ENCODE measurements around the gene AKAIN1.

DNA sequence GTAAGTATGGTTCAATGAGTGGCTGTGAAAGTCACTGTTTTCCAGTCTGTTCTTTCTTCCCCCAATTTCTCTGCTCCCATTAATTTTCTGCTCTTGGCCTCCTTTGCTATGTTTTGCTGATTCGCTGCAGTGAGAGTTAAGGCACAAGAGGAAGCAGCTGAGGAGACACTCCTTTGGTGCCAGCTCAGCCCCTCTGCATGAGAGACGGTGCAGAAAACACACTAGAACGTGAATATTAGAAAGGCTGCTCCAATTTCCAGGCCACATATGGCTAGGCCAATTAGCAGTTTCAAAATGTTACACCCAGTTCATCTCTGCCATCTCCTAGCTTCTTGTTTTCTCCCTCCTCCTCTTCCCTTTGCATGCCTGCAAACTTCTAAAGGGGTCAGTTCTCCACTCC is 38.9 kb downstream of the AKAIN1 start:
- TF ChIP-seq TCF7L2 (IDR thresholded peaks at IDR 0.05; ENCODE audit: borderline replicate concordance, extremely low read depth, insufficient read depth, insufficient read length) (no peak), JUND (IDR thresholded peaks at IDR 0.05) (no peak), POLR2AphosphoS5 (IDR thresholded peaks at IDR 0.05; ENCODE audit: low read depth, low read length) (no peak), RAD21 (IDR thresholded peaks at IDR 0.05; ENCODE audit: low read depth) (no peak)
- TF ChIP-seq, protein P1, sequence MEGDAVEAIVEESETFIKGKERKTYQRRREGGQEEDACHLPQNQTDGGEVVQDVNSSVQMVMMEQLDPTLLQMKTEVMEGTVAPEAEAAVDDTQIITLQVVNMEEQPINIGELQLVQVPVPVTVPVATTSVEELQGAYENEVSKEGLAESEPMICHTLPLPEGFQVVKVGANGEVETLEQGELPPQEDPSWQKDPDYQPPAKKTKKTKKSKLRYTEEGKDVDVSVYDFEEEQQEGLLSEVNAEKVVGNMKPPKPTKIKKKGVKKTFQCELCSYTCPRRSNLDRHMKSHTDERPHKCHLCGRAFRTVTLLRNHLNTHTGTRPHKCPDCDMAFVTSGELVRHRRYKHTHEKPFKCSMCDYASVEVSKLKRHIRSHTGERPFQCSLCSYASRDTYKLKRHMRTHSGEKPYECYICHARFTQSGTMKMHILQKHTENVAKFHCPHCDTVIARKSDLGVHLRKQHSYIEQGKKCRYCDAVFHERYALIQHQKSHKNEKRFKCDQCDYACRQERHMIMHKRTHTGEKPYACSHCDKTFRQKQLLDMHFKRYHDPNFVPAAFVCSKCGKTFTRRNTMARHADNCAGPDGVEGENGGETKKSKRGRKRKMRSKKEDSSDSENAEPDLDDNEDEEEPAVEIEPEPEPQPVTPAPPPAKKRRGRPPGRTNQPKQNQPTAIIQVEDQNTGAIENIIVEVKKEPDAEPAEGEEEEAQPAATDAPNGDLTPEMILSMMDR (IDR thresholded peaks at IDR 0.05 in 2 of 3, conservative IDR thresholded peaks at IDR 0.05 in 1 of 3; ENCODE audit: borderline replicate concordance in 1 of 3, insufficient read depth in 1 of 3, low read depth in 2 of 3, low read length in 2 of 3), result no peak
- TF ChIP-seq, protein P2, sequence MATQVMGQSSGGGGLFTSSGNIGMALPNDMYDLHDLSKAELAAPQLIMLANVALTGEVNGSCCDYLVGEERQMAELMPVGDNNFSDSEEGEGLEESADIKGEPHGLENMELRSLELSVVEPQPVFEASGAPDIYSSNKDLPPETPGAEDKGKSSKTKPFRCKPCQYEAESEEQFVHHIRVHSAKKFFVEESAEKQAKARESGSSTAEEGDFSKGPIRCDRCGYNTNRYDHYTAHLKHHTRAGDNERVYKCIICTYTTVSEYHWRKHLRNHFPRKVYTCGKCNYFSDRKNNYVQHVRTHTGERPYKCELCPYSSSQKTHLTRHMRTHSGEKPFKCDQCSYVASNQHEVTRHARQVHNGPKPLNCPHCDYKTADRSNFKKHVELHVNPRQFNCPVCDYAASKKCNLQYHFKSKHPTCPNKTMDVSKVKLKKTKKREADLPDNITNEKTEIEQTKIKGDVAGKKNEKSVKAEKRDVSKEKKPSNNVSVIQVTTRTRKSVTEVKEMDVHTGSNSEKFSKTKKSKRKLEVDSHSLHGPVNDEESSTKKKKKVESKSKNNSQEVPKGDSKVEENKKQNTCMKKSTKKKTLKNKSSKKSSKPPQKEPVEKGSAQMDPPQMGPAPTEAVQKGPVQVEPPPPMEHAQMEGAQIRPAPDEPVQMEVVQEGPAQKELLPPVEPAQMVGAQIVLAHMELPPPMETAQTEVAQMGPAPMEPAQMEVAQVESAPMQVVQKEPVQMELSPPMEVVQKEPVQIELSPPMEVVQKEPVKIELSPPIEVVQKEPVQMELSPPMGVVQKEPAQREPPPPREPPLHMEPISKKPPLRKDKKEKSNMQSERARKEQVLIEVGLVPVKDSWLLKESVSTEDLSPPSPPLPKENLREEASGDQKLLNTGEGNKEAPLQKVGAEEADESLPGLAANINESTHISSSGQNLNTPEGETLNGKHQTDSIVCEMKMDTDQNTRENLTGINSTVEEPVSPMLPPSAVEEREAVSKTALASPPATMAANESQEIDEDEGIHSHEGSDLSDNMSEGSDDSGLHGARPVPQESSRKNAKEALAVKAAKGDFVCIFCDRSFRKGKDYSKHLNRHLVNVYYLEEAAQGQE (IDR thresholded peaks at IDR 0.05; ENCODE audit: low read depth), result no peak
